ENCODE data around the gene GALNT18. TPM values are rescaled to one million over a fixed set of nuclear protein-coding genes. Genes with fewer than 3 reads are reported as not detected.

GALNT18 gene
- total RNA-seq, 1 experiment from 2014 or later: 9.2 TPM

DNA sequence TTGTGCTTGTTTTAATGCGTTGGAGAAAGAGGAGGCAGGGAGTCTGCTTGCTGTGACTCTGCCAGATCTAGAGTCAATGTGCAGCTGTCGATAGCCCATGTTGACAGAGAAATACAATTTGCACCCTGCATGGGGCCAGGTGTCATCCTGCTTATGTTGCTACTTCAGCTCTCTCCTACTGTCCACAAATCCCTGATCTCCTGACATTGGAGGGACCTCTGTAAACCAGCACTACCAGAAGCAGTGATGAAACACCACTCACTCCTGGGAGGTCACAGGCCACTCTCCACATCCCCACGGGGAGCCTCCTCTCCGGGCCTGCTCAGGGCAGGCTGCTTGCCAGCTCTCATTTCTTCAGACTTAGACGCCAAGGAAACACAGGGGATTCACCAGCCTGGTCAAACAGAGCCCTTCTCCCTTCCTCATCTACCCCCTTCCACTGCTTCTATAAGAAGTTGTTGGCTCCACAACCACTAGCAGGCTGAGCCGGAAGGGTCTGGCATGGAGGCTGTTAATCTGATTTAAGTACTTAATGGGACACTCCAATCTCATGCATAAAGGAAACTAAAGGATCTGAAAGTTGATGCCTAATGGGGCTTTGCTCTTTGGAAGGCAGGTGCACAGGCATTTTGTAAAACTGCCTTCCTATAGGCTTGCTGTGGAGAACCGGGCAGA lies 238.8 kb downstream of the GALNT18 start:
- no peak overlapping the region for H3K27ac Mint-ChIP-seq (ENCODE audit: unreplicated experiment)
- TF ChIP-seq, protein P1, sequence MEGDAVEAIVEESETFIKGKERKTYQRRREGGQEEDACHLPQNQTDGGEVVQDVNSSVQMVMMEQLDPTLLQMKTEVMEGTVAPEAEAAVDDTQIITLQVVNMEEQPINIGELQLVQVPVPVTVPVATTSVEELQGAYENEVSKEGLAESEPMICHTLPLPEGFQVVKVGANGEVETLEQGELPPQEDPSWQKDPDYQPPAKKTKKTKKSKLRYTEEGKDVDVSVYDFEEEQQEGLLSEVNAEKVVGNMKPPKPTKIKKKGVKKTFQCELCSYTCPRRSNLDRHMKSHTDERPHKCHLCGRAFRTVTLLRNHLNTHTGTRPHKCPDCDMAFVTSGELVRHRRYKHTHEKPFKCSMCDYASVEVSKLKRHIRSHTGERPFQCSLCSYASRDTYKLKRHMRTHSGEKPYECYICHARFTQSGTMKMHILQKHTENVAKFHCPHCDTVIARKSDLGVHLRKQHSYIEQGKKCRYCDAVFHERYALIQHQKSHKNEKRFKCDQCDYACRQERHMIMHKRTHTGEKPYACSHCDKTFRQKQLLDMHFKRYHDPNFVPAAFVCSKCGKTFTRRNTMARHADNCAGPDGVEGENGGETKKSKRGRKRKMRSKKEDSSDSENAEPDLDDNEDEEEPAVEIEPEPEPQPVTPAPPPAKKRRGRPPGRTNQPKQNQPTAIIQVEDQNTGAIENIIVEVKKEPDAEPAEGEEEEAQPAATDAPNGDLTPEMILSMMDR (IDR thresholded peaks at IDR 0.05; ENCODE audit: unreplicated experiment): no peak
- intact Hi-C loops (cut with micrococcal nuclease; ENCODE audit: unreplicated experiment): no loop called here
- H3K4me1 Mint-ChIP-seq (ENCODE audit: low read depth, unreplicated experiment): peaks cover 8% of the 10 kb centered on the region
- no peaks in the 10 kb centered on the region for H3K27me3 Mint-ChIP-seq (ENCODE audit: unreplicated experiment)
- CTCF ChIA-PET: no interaction called here
- H3K4me3 Mint-ChIP-seq (ENCODE audit: low read depth, unreplicated experiment): no peak overlapping the region
- H3K36me3 Mint-ChIP-seq (ENCODE audit: insufficient read depth, unreplicated experiment): no peaks in the 10 kb centered on the region
- no peak for DNase-seq
- H3K9me3 Mint-ChIP-seq (ENCODE audit: low read depth, unreplicated experiment): no peaks in the 10 kb centered on the region
- no TSS peak for BruUV-seq (replicated peaks)

DNA sequence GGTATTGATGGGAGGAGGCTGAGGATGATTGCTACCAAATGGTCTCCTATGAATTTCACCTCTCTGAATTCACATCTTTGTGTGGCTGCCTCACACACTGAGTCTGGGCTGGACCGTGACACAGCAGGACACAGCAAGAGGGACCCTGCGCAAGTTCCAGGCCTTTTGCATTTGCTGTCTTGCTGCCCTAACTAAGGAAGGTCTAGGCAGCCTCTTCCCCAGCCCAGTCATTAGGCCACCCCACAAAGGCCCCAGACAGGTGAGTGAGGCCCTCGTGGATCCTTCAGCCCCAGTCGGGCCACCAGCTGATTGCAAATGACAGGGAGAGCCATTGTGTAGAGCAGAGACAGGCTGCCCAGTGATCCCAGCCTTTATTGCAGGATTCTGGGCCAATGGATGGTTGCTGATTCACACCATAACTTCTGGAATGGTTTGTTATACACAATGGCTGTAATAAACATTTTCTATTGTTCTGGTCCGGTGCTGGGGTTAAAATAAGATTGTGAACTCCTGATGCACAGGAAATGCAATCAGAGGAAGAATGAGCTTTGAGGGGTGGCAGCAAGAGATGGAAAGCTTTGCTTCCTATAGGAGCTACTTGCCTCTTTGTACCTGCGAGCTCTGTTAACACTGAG lies 240.2 kb downstream of the GALNT18 start:
- Mint-ChIP-seq H3K27me3 (ENCODE audit: unreplicated experiment) (no peaks in the 10 kb centered on the region), H3K4me1 (ENCODE audit: low read depth, unreplicated experiment) (no peaks in the 10 kb centered on the region), H3K4me3 (ENCODE audit: low read depth, unreplicated experiment) (no peak overlapping the region), H3K36me3 (ENCODE audit: insufficient read depth, unreplicated experiment) (no peaks in the 10 kb centered on the region), H3K27ac (ENCODE audit: unreplicated experiment) (no peak overlapping the region), H3K9me3 (ENCODE audit: low read depth, unreplicated experiment) (no peaks in the 10 kb centered on the region)
- CTCF ChIA-PET: interaction anchor here (0.6 kb wide), 1 partner anchor 453 kb away, joined by 4 read pairs; no protein-coding TSS in a partner anchor
- no TSS peak for BruUV-seq (replicated peaks)
- TF ChIP-seq, protein P1 (IDR thresholded peaks at IDR 0.05; ENCODE audit: unreplicated experiment): no peak
- no peak for DNase-seq
- intact Hi-C loops (cut with micrococcal nuclease; ENCODE audit: unreplicated experiment): no loop called here

DNA sequence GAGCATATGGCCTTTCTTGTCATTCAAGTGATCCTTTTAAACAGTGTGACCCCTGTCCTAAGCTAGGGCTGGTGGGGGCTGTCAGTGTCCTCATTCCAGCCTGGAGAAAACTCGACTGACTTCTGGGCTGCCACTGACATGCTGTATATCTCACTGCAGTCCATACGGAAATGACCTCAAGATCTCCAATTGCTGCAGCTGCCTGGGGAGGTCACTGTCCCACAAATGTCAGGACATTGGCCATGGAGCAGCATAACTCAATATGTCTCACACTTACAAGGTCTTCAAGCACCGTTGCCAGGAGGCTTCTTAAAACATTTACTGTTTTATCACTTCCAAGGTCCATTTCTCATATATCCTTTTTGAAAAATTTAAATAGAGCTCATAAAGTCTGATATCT lies 240.9 kb downstream of the GALNT18 start:
- BruUV-seq (replicated peaks): no TSS peak
- DNase-seq: no peak
- Mint-ChIP-seq H3K27ac (ENCODE audit: unreplicated experiment) (no peak overlapping the region), H3K4me3 (ENCODE audit: low read depth, unreplicated experiment) (no peak overlapping the region), H3K9me3 (ENCODE audit: low read depth, unreplicated experiment) (no peaks in the 10 kb centered on the region), H3K27me3 (ENCODE audit: unreplicated experiment) (no peaks in the 10 kb centered on the region), H3K4me1 (ENCODE audit: low read depth, unreplicated experiment) (no peaks in the 10 kb centered on the region), H3K36me3 (ENCODE audit: insufficient read depth, unreplicated experiment) (no peaks in the 10 kb centered on the region)
- TF ChIP-seq, protein P1 (IDR thresholded peaks at IDR 0.05; ENCODE audit: unreplicated experiment): no peak
- CTCF ChIA-PET: interaction anchor here (0.6 kb wide), 1 partner anchor 454 kb away, joined by 4 read pairs; no protein-coding TSS in a partner anchor
- intact Hi-C loops (cut with micrococcal nuclease; ENCODE audit: unreplicated experiment): no loop called here

DNA sequence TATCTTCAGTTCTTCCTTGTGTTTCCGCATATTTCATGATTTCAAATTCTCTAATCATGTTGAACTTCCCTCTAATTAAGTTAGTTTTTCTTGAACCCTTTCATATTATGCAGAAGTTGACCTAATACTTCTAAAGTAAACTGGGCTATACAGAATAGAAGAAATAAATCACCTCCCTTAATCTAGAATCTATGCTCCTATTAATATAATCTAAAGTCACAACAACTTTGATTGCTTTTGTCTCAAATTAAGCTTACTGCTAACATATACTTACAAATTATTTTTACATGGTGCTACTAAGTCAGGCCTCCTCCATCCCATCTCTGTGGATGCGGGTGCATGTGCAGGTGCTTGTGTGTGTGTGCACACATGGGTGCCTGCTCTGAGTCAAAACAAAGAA lies 241.5 kb downstream of the GALNT18 start:
- Mint-ChIP-seq H3K9me3 (ENCODE audit: low read depth, unreplicated experiment) (no peaks in the 10 kb centered on the region), H3K36me3 (ENCODE audit: insufficient read depth, unreplicated experiment) (no peaks in the 10 kb centered on the region), H3K4me3 (ENCODE audit: low read depth, unreplicated experiment) (no peak overlapping the region), H3K4me1 (ENCODE audit: low read depth, unreplicated experiment) (peaks cover under 1% of the 10 kb centered on the region), H3K27ac (ENCODE audit: unreplicated experiment) (no peak overlapping the region), H3K27me3 (ENCODE audit: unreplicated experiment) (no peaks in the 10 kb centered on the region)
- DNase-seq: no peak
- CTCF ChIA-PET: no interaction called here
- BruUV-seq (replicated peaks): no TSS peak
- intact Hi-C loops (cut with micrococcal nuclease; ENCODE audit: unreplicated experiment): no loop called here
- TF ChIP-seq, protein P1 (IDR thresholded peaks at IDR 0.05; ENCODE audit: unreplicated experiment): no peak

Data from Calu3 (cell line).